ENCODE data around the gene ZNF280B.

- no peak for TF ChIP-seq CTCF (IDR thresholded peaks at IDR 0.05)
- TF ChIP-seq POLR2A (IDR thresholded peaks at IDR 0.05): no peak
These were observed 27.1 kb upstream of the ZNF280B start for GRCh38 chr22:22535662-22536061.

Measured in adrenal gland (tissue), 5 donors.